ENCODE measurements around the gene ARHGAP26.

DNA sequence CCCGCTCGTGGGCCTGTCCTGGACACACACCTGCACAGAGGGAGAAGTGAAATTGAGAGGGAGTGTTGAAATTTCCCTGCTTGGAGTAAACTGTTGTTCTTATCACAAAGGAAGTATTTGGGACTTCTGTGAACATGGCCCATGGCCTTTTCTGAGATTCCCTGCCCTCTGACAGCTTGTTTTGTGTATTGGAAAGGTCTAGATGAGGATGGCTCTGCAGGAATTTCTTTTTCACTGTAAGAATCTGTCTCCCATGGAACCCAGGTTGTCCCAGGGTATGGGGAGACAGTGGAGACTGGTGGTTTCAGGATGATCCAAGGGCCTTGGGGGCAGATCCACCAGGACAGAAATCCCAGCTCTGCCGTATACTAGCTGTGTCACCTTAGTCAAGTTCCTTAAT, 121.8 kb downstream of the ARHGAP26 start:
- TF ChIP-seq, protein P1, sequence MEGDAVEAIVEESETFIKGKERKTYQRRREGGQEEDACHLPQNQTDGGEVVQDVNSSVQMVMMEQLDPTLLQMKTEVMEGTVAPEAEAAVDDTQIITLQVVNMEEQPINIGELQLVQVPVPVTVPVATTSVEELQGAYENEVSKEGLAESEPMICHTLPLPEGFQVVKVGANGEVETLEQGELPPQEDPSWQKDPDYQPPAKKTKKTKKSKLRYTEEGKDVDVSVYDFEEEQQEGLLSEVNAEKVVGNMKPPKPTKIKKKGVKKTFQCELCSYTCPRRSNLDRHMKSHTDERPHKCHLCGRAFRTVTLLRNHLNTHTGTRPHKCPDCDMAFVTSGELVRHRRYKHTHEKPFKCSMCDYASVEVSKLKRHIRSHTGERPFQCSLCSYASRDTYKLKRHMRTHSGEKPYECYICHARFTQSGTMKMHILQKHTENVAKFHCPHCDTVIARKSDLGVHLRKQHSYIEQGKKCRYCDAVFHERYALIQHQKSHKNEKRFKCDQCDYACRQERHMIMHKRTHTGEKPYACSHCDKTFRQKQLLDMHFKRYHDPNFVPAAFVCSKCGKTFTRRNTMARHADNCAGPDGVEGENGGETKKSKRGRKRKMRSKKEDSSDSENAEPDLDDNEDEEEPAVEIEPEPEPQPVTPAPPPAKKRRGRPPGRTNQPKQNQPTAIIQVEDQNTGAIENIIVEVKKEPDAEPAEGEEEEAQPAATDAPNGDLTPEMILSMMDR (conservative IDR thresholded peaks at IDR 0.05 in 1 of 2, IDR thresholded peaks at IDR 0.05 in 1 of 2; ENCODE audit: low read depth in 1 of 2, low read length in 2 of 2) = no peak
- TF ChIP-seq EZH2 (IDR thresholded peaks at IDR 0.05; ENCODE audit: low read length, missing control alignments) = no peak
